ENCODE results near the gene CAMK1D. TPM values are rescaled to one million over a fixed set of nuclear protein-coding genes. Genes with fewer than 3 reads are reported as not detected.
"Not testable (repeated sequence)": the region's sequence is repeated elsewhere in the genome, so short reads cannot be mapped to it uniquely, and the experiment has no call there.

CAMK1D gene
- total RNA-seq, 1 donor from 2014 or later = 0.64 TPM

DNA sequence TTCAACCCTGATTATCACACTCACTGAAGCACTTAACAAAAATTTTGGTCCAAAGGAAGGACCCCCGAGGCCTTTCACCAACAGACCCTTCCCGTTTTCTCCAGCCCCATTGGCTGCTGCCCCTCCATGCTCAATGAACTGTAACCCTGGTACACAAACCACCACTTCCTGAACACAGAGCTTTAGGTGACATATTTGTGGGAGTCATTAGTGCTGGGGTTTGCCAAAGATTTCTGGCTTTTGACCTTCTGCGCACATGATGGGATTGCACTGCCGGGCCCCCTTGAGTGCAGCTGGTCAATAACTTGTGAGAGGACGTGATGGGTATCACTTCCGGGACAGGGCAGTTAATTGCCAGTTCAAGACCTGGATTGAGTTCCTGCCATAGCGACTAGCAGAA is 9.0 kb upstream of the CAMK1D start:
- no peak for DNase-seq (ENCODE audit: low read depth in 2 of 2)

- no peak for DNase-seq (ENCODE audit: low read depth in 2 of 2)
Measured at GRCh38 chr10:12340937-12341336, 8.4 kb upstream of the CAMK1D start.

DNA sequence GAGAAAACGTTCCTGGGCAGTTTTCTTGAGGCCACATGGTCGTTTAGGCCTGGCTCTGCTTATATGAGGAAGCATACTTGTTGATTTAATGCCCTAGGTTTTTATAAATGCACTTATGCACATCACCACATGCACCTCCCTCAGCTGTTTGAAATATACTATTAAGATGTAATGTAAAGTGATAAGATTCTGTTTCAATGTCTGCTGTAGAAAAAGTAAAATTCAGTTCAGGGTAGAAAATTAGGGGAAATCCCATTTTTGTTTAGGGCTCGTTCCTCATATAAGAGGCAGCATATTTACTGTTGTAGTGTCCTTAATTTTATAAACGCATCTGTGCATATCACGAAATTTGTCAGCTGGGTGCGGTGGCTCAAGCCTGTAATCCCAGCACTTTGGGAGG is 7.8 kb upstream of the CAMK1D start:
- DNase-seq (ENCODE audit: low read depth in 2 of 2) = no peak

GRCh38 chr10:12344375-12345110 is 4.8 kb upstream of the CAMK1D start:
- DNase-seq (ENCODE audit: low read depth in 2 of 2) = no peak

- no peak for DNase-seq (ENCODE audit: low read depth in 2 of 2)
Measured at GRCh38 chr10:12346707-12347106, 2.6 kb upstream of the CAMK1D start.

DNA sequence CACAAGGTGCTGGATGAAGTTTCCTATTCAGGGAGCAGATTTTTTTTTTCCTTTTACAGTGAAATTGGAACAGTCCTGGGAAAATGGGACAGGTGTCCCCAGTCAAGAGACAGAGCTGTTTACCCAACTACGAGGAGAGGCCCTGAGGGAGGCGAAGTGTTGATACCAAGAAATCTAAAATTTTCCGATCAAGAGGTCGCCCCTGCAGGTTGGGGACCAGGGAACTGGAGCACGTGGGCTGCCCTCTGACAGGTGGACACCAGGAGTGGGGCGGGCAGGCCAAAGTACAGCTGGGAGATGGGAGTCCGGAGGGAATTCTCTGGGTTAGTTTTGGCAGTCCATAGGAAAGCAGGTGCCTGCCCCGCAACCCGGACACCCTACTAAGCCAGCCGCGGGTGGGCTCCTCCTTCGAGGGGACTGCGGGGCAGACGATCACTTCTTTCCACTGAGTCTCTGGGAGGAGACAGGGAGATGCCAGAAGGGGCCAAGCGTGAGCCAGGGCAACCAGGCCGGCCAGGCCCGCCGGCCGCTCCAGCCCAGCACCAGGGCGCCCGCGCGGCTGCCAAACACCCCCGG is 965 bp upstream of the CAMK1D start:
- no peak for DNase-seq (ENCODE audit: low read depth in 2 of 2)

GRCh38 chr10:12349629-12350166 is 351 bp downstream of the CAMK1D start:
- no peak for DNase-seq (ENCODE audit: low read depth in 2 of 2)

DNA sequence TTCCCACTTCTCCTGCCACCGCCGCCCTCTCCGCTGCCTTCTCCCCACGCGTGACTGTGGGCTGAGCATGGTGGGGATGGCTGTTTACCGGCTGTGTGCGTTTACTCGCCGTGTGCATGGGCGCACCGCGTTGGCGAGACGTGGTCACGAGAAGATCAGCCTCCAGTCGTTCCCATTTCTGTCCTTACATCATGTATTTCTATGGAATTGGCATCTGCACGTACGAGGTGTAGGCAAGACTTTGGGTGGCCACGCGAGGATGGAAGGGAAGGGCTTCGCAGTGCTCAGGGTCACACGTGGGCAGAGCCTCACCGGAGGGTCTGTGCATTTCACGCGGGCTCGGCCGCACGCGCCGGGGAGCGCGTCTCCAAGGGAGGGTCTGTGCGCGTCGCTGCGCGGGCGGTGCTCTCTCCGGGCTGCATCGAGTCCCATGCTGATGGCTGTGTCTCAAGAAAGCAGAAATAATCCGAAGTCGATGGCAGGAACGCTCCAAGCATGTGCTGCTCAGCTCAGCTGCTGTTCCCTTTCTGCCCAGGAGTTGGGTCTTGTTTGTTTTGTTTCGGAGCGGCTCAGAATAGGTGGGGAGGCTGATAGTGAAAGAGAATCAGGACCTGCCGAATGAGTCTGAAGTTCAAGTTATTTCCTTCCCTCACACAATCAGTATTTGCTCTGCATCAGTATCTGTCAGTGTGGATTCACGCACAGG is 973 bp downstream of the CAMK1D start:
- DNase-seq (ENCODE audit: low read depth in 2 of 2) = peak in 1 of 2 donors; percentile 24

DNA sequence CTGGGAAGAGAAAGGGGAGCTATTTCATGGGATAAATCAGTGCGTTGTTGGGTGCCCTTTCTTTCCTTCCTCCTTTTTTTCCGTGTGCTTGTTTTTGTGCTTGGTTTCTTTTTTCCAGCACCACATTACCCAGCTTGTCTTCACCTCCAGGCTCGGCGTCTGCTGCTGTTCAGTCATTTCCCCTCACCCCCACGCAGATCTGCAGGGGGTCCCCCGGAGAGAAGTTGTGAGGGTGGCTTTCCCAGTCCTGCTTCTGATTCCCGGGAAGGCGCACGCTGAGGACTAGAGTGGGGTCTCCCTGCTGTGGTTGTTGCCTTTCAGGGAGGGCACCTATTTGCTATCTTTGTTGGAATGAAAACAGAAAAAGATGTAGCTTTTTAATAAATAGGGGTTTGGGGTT is 1.6 kb downstream of the CAMK1D start:
- DNase-seq (ENCODE audit: low read depth in 2 of 2) = no peak

GRCh38 chr10:12351447-12351846 is 2.1 kb downstream of the CAMK1D start:
- no peak for DNase-seq (ENCODE audit: low read depth in 2 of 2)

- no peak for DNase-seq (ENCODE audit: low read depth in 2 of 2)
Measured at GRCh38 chr10:12351889-12352288, 2.5 kb downstream of the CAMK1D start.

DNA sequence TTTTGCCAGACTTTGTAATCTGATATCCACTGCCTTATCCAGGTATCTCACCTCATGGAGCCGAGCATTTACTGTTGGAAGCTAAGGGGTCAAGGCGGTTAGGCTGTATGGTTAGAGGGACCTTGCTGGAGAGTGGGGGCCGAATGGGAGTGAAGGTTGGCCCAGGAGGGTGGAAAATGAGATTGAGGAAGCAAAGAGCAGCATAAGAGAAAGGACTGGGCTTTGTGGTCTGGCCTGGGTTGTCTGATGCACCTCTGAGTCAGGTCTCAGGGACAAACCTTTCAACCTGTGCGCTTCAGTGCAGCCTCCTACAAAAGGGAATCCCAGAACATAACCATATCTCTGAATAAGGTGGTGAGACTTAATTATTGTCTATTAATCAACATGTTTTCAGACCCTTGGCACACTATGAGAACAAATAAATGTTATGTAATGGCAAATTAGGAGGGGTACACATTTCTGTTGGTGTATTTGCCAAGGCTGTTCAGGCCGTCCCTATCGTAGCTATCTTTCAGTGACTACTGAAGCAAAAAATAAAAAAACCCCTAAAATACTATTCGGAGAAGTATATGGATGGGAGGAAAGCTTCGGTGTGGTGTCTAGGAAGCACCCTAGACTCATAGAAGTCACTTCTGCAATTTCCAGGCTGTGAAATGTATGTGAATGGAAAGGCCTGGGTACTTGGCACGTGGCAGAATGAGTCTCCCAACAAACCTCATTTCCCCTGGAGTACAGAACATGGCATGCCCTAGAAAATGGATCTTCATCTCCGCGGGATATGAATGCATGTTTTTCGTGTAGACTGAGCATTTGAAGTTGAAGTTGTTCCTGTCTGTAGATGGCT is 4.3 kb downstream of the CAMK1D start:
- DNase-seq (ENCODE audit: low read depth in 2 of 2) = no peak

- not testable (repeated sequence) for DNase-seq (ENCODE audit: low read depth in 2 of 2)
Measured at GRCh38 chr10:12354696-12355095, 5.3 kb downstream of the CAMK1D start.

DNA sequence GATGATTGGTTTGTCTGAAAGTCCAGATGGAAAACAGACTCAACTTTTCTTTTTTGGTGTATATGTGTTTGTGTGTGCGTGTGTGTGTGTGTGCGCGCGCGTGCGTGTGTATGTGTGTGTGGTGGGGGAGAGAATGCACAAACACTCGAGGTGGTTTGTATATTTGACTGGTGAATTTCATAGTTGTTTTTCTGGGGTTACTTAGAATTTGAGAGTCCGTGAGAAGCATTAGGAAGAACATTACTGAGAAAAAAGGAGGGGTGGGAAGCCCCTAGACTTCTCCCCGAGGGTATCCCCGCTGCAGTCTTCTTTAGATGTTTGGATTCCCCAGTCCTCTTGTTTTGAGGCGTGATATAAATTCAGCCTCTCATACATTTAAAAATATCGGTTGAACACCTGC is 6.0 kb downstream of the CAMK1D start:
- DNase-seq (ENCODE audit: low read depth in 2 of 2) = no peak

DNA sequence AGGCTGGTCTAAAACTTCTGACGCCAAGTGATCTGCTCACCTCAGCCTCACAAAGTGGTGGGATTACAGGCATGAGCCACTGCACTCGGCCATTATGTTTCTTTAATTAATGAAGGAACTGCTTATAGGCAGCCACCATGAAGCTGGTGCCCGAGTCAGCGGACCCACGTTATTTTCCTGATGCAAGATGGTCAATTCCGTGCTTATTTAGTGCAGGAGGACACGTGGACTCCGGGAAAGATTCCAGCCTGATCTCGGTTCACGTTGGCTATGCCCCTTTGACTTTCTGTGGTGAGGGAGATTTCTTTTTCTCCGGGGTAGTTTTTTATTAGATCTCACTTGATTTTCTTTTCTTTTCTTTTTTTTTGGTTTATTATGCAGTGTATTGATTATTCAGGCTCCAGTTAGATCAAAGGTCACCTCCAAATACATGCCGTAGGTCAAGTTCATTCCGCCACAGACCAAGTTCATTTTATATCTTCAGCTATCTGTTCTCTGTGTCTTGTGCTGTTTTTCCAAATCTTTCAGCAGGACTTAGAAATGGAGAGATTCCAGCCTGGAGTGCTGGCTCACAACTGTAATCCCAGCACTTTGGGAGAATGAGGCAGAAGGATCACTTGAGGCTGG is 8.3 kb downstream of the CAMK1D start:
- DNase-seq (ENCODE audit: low read depth in 2 of 2) = no peak

DNA sequence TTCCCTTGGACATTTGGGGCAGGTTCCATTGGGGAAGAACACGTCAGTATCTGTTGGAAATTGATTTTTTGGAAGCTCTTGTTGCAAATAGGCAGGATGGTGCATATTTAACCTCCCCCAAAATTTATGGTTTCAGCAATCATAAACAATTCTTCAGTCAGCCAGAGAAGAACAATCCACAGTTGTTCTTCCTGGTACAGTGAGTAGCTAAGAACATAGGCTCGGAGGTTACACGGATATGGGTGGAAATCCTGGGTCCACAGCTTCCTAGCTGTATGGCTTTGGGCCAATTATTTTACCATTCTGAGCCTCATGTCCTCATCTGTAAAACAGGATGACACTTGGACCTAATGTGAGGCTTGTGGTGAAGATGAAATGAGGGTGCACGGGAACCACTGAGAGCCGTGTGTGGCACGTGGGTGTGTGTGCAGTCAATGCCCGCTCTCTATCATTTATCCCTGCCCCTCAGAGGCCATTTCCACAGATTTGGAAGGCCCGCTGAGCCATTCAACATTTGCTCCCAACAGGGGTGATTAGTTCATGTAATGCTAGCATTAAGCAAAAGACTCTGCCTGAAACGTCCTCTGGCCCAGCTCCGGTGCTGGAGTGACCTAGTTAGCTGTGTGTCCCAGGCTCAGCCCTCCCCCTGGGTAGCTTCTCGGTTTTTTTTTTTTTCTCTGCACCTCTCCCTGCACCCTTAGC is 9.7 kb downstream of the CAMK1D start:
- DNase-seq (ENCODE audit: low read depth in 2 of 2) = no peak

DNA sequence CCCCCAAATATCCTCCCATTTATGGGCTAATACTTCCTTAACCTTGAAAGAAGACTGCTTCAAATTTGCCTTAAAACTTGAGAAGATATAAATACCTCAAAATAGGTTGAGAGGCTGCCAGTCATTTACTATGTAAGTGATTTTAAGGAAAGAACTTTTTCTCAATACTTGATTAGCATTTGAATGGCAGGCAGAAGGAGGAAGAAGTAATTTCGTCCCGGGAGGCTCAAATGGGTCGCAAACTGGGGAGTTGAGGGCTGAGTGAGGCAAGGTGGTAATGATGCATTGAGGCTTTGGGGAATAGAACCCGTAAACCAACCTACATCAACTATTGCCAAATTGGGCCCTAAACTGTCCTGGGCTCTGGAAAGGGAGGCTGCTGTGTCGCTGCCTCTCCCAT is 11.1 kb downstream of the CAMK1D start:
- DNase-seq (ENCODE audit: low read depth in 2 of 2) = no peak

DNA sequence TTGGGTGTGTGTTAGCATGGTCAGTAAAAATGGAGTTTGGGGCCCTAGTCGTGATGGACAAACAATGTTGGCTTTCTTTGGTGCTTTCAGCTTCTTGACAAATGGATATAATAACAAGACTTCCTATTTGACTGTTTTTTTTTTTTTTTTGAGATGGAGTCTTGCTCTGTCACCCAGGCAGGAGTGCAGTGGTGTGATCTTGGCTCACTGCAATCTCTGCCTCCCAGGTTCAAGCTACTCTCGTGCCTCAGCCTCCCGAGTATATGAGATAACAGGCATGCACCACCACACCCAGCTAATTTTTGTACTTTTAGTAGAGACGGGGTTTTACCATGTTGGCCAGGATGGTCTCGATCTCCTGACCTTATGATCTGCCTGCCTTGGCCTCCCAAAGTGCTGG is 11.8 kb downstream of the CAMK1D start:
- DNase-seq (ENCODE audit: low read depth in 2 of 2) = not testable (repeated sequence)

GRCh38 chr10:12364559-12364958 is 15.2 kb downstream of the CAMK1D start:
- no peak for DNase-seq (ENCODE audit: low read depth in 2 of 2)

DNA sequence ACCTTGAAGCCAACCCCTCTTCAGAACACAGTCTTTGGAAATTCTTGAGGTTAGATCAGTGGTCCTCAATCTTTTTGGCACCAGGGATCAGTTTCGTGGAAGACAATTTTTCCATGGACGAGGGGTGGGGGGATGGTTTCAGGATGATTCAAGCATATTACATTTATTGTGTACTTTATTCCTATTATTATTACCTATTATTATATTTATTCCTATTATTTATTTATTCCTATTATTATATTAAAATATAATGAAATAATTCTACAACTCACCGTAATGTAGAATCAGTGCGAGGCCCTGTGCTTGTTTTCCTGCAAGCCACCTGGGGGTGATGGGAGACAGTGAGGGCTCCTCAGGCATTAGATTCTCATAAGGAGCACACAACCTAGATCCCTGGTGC is 17.9 kb downstream of the CAMK1D start:
- no peak for DNase-seq (ENCODE audit: low read depth in 2 of 2)

- no peak for DNase-seq (ENCODE audit: low read depth in 2 of 2)
Measured at GRCh38 chr10:12369982-12370381, 20.6 kb downstream of the CAMK1D start.
